Dendritic cell treated with granulocyte-macrophage colony-stimulating factor and Interleukin-4, amounts not matched to agents 40 ng/mL and 50 ng/mL, for 4 days (primary cell): ENCODE measurements around the gene TYRP1.
"Not testable (repeated sequence)": the region's sequence is repeated elsewhere in the genome, so short reads cannot be mapped to it uniquely, and the experiment has no call there.

Experiments
- H3K27ac Mint-ChIP-seq: one replicate; pipeline ENCODE4 v1.8.0; 2022; ENCODE audit warnings: mild to moderate bottlenecking, mixed read lengths
- H3K27me3 Mint-ChIP-seq: one replicate; pipeline ENCODE4 v1.8.0; 2022; ENCODE audit warnings: mild to moderate bottlenecking, mixed read lengths
- H3K36me3 Mint-ChIP-seq: one replicate; pipeline ENCODE4 v1.8.0; 2022; ENCODE audit warnings: low read depth, mixed read lengths
- H3K4me1 Mint-ChIP-seq: one replicate; pipeline ENCODE4 v1.8.0; 2022; ENCODE audit warnings: low read depth, mixed read lengths
- H3K4me3 Mint-ChIP-seq: one replicate; pipeline ENCODE4 v1.8.0; 2022; ENCODE audit warnings: mild to moderate bottlenecking, moderate library complexity, mixed read lengths
- H3K9me3 Mint-ChIP-seq: one replicate; pipeline ENCODE4 v1.8.0; 2022; ENCODE audit warnings: mixed read lengths
- intact Hi-C: fragments of 100-400 bp; cut with micrococcal nuclease; formaldehyde crosslinking; loops from one replicate; pipeline ENCODE4 v1.15.0; 2022

The TYRP1 gene

GRCh38 chr9:12693141-12693540 lies at the start of gene TYRP1:
TSS of gene TYRP1 (plus strand) at chr9:12693385. CDS start at chr9:12693997, 612 bp downstream.
- H3K27ac Mint-ChIP-seq: no peak within 1 kb of the TSS
- H3K4me3 Mint-ChIP-seq: no peak within 1 kb of the TSS
- H3K9me3 Mint-ChIP-seq: no peaks in the 10 kb centered on the region
- peaks cover 13% of the 10 kb centered on the region for H3K4me1 Mint-ChIP-seq
- H3K36me3 Mint-ChIP-seq: no peaks in the 10 kb centered on the region
- intact Hi-C loops: no loop called here
- H3K27me3 Mint-ChIP-seq: no peaks in the 10 kb centered on the region

- no peak overlapping the region for H3K27ac Mint-ChIP-seq
- intact Hi-C loops: no loop called here
These were observed 49.5 kb upstream of the TYRP1 start for GRCh38 chr9:12643686-12644085.

GRCh38 chr9:12648925-12649324 lies 44.3 kb upstream of the TYRP1 start:
- no peaks in the 10 kb centered on the region for H3K4me1 Mint-ChIP-seq
- no peak overlapping the region for H3K4me3 Mint-ChIP-seq
- intact Hi-C loops: no loop called here
- H3K27me3 Mint-ChIP-seq: no peaks in the 10 kb centered on the region
- no peaks in the 10 kb centered on the region for H3K36me3 Mint-ChIP-seq
- no peaks in the 10 kb centered on the region for H3K9me3 Mint-ChIP-seq
- no peak overlapping the region for H3K27ac Mint-ChIP-seq

More at GRCh38 chr9:12643686-12644085, 49.5 kb upstream of the TYRP1 start:
- Mint-ChIP-seq H3K27me3 (no peaks in the 10 kb centered on the region), H3K9me3 (no peaks in the 10 kb centered on the region), H3K4me3 (no peak overlapping the region), H3K4me1 (no peaks in the 10 kb centered on the region), H3K36me3 (no peaks in the 10 kb centered on the region)

- Mint-ChIP-seq H3K36me3 (no peaks in the 10 kb centered on the region), H3K4me1 (peaks cover 5% of the 10 kb centered on the region), H3K9me3 (no peaks in the 10 kb centered on the region), H3K27me3 (no peaks in the 10 kb centered on the region), H3K4me3 (no peak overlapping the region), H3K27ac (no peak overlapping the region)
- intact Hi-C loops: no loop called here
These were observed 42.1 kb upstream of the TYRP1 start for GRCh38 chr9:12651125-12651524.

- no peak overlapping the region for H3K4me3 Mint-ChIP-seq
- intact Hi-C loops: no loop called here
- H3K4me1 Mint-ChIP-seq: peaks cover 5% of the 10 kb centered on the region
- no peak overlapping the region for H3K27ac Mint-ChIP-seq
- no peaks in the 10 kb centered on the region for H3K36me3 Mint-ChIP-seq
- no peaks in the 10 kb centered on the region for H3K9me3 Mint-ChIP-seq
- H3K27me3 Mint-ChIP-seq: no peaks in the 10 kb centered on the region
These were observed 40.2 kb upstream of the TYRP1 start for GRCh38 chr9:12652973-12653372.

GRCh38 chr9:12656803-12657202 lies 36.4 kb upstream of the TYRP1 start:
- Mint-ChIP-seq H3K27ac (no peak overlapping the region), H3K4me1 (peaks cover 5% of the 10 kb centered on the region), H3K27me3 (no peaks in the 10 kb centered on the region), H3K36me3 (no peaks in the 10 kb centered on the region), H3K4me3 (no peak overlapping the region), H3K9me3 (peaks cover 12% of the 10 kb centered on the region)
- intact Hi-C loops: no loop called here

GRCh38 chr9:12657233-12657632 lies 36.0 kb upstream of the TYRP1 start:
- intact Hi-C loops: no loop called here
- Mint-ChIP-seq H3K27me3 (no peaks in the 10 kb centered on the region), H3K4me1 (peaks cover 5% of the 10 kb centered on the region), H3K36me3 (no peaks in the 10 kb centered on the region), H3K27ac (no peak overlapping the region), H3K9me3 (peaks cover 12% of the 10 kb centered on the region), H3K4me3 (no peak overlapping the region)

GRCh38 chr9:12657998-12658397 lies 35.2 kb upstream of the TYRP1 start:
- Mint-ChIP-seq H3K4me3 (no peak overlapping the region), H3K4me1 (peaks cover 5% of the 10 kb centered on the region), H3K27ac (no peak overlapping the region), H3K27me3 (no peaks in the 10 kb centered on the region), H3K9me3 (peaks cover 12% of the 10 kb centered on the region), H3K36me3 (no peaks in the 10 kb centered on the region)
- intact Hi-C loops: no loop called here

GRCh38 chr9:12658531-12659209 lies 34.5 kb upstream of the TYRP1 start:
- H3K9me3 Mint-ChIP-seq: peaks cover 12% of the 10 kb centered on the region
- H3K27me3 Mint-ChIP-seq: no peaks in the 10 kb centered on the region
- peaks cover 5% of the 10 kb centered on the region for H3K4me1 Mint-ChIP-seq
- H3K36me3 Mint-ChIP-seq: no peaks in the 10 kb centered on the region
- intact Hi-C loops: no loop called here
- no peak overlapping the region for H3K4me3 Mint-ChIP-seq
- no peak overlapping the region for H3K27ac Mint-ChIP-seq

- intact Hi-C loops: no loop called here
These were observed 34.0 kb upstream of the TYRP1 start for GRCh38 chr9:12659220-12659619.

GRCh38 chr9:12666813-12667212 lies 26.4 kb upstream of the TYRP1 start:
- intact Hi-C loops: no loop called here
- no peaks in the 10 kb centered on the region for H3K9me3 Mint-ChIP-seq
- H3K4me1 Mint-ChIP-seq: no peaks in the 10 kb centered on the region

More at GRCh38 chr9:12659220-12659619, 34.0 kb upstream of the TYRP1 start:
- H3K27ac Mint-ChIP-seq: no peak overlapping the region
- peaks cover 5% of the 10 kb centered on the region for H3K4me1 Mint-ChIP-seq
- no peaks in the 10 kb centered on the region for H3K27me3 Mint-ChIP-seq
- H3K36me3 Mint-ChIP-seq: no peaks in the 10 kb centered on the region
- no peak overlapping the region for H3K4me3 Mint-ChIP-seq
- peaks cover 12% of the 10 kb centered on the region for H3K9me3 Mint-ChIP-seq

GRCh38 chr9:12667892-12668291 lies 25.3 kb upstream of the TYRP1 start:
- H3K27ac Mint-ChIP-seq: no peak overlapping the region
- no peaks in the 10 kb centered on the region for H3K4me1 Mint-ChIP-seq
- H3K4me3 Mint-ChIP-seq: no peak overlapping the region
- no peaks in the 10 kb centered on the region for H3K27me3 Mint-ChIP-seq
- H3K36me3 Mint-ChIP-seq: no peaks in the 10 kb centered on the region
- H3K9me3 Mint-ChIP-seq: no peaks in the 10 kb centered on the region
- intact Hi-C loops: no loop called here

More at GRCh38 chr9:12666813-12667212, 26.4 kb upstream of the TYRP1 start:
- Mint-ChIP-seq H3K27me3 (no peaks in the 10 kb centered on the region), H3K36me3 (no peaks in the 10 kb centered on the region), H3K4me3 (no peak overlapping the region), H3K27ac (no peak overlapping the region)

- Mint-ChIP-seq H3K36me3 (no peaks in the 10 kb centered on the region), H3K27me3 (no peaks in the 10 kb centered on the region), H3K4me3 (no peak overlapping the region), H3K4me1 (no peaks in the 10 kb centered on the region), H3K9me3 (no peaks in the 10 kb centered on the region), H3K27ac (no peak overlapping the region)
- intact Hi-C loops: no loop called here
These were observed 23.2 kb upstream of the TYRP1 start for GRCh38 chr9:12670006-12670405.

GRCh38 chr9:12674961-12675360 lies 18.2 kb upstream of the TYRP1 start:
- no peaks in the 10 kb centered on the region for H3K36me3 Mint-ChIP-seq
- no peak overlapping the region for H3K27ac Mint-ChIP-seq
- no peak overlapping the region for H3K4me3 Mint-ChIP-seq
- no peaks in the 10 kb centered on the region for H3K4me1 Mint-ChIP-seq
- H3K9me3 Mint-ChIP-seq: no peaks in the 10 kb centered on the region
- no peaks in the 10 kb centered on the region for H3K27me3 Mint-ChIP-seq
- intact Hi-C loops: no loop called here

- H3K9me3 Mint-ChIP-seq, H3K4me3 Mint-ChIP-seq, H3K27me3 Mint-ChIP-seq, H3K27ac Mint-ChIP-seq, intact Hi-C loops, H3K4me1 Mint-ChIP-seq, H3K36me3 Mint-ChIP-seq: not testable (repeated sequence)
These were observed 15.6 kb upstream of the TYRP1 start for GRCh38 chr9:12677462-12678126.
